NCI-H2081 (cell line): ENCODE results near the gene TRPC4.

Experiments
- DNase-seq, 2 experiments: peaks; one replicate each; lab custom pipeline; 2025; lab: John Stamatoyannopoulos, UW

Gene TRPC4

DNA sequence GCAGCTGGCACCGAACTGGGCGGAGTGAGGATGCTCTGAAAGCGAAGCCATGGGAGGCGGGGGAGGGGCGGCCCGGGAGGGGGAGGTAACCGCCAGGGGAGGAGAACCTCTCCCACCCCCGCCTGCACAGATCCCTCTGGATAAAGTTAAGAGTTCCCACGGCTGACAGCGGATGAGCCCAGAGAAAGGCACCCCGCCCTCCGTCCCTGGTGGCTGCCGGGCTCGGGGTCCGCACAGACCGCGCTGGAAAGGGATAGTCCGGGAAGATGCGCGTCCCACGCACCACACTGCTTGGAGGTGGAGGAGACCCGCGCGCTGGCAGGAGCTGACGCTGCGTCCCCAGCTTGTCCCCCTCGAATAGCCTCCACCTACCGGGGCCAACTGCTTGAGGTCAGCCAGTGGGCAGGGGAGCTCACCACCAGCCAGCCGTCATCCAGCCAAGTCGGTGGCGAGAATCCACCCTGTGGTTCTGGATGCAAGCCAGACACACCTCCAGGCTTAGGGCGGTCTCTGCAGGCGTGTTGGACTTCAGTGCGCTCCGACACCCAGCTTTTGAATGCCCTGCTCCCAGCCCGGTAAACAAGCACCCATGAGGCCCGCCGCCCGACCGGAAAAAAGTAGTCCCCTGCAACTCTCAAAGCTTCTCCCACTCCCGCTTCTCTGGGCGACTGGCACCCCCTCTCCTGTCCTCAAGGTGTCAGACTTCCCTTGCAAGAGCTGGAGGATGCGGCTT, at the start of gene TRPC4:
Gene TRPC4 (minus strand): TSS at position 17 of the 733 bp plus-strand sequence. CDS start 86,439 bp downstream, outside the sequence.
- peak; percentile 24 to 27 for DNase-seq

DNA sequence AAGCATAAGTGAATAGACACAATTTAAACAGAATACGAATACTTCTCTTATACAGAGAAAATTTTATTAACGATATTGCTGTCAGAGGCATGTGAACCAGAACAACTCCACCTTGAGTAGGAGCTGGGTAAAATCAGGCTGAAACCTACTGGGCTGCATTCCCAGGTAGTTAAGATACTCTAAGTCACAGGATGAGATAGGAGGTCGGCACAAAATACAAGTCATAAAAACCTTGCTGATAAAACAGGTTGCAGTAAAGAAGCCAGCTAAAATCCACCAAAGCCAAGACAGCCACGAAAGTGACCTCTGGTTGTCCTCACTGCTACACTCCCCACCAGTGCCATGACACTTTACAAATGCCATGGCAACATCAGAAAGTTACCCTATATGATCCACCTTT, 49.2 kb upstream of the TRPC4 start:
- DNase-seq, result no peak

DNA sequence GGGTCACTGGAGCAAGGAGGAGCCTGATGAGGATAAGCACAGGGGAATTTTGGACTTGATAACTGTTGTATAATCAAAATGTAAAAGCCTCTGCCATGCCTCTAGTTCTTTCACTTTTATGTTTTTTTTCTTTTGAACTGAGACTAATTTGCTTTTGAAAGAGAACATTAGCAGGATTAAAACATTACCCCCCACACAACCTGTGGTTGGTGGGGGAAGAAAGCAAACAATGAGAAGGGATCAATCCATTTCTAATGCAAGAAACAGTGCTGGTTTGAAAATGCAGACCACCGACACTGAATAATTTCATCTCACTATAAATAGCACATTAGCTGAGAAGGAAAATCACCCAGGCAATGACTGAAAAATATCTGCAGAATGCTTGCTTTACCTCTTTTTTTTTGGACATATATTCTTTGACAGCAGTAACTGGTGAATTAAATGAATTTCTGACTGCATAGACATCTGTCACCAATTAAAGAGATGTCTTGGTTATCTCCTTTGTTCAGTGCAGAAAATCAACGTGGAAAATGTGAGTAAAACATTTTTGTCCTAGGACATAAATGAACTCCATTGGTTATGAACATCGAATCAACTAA, 48.6 kb upstream of the TRPC4 start:
- no peak for DNase-seq

DNA sequence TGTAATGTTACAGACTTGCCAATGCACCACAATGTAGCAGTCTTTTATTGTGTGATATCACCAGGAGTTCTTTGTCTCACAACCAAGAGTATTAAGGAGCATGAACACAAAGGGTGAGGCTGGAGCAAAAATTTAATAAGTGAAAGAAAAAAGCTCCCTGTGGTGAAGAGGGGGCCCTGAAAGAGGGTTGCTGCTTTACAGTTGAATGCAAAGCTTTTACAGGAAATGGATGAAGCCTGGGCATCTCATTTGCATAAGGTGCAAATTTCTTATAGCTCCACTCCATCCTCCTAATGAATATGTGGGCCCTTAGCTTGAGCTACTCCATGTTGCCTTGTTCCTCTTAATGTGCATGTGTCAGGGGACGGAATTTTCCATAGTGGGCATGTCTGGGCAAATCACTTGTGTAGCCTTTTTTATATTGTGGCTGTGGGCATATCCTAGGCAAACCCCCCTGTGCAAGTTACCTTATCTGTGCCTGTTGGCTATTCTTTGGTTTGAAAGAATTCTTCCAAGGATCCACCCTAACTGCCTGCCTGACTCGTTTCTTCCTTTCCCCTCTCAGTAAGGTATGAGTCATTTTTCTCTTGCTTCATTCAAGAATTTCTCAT, 45.3 kb upstream of the TRPC4 start:
- DNase-seq, result no peak

DNA sequence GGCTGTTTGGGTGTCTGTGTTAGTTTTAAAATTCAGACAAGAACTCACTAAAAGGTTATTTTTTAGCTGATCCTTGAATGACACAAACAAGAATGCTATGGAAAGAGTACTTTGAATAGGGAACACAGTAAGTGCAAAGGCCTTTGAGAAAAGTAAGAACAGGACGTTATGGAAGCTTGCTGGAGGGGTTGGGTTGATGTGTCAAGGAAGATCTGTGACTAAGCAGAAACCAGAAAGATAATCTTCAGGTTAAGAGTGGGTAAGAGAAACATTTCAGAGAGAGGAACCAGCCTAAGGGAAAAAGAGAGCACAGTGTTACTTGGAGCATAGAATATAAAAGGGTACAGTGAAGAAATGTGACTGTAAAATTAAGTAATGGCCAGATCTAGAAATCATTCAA, 41.2 kb upstream of the TRPC4 start:
- no peak for DNase-seq

DNA sequence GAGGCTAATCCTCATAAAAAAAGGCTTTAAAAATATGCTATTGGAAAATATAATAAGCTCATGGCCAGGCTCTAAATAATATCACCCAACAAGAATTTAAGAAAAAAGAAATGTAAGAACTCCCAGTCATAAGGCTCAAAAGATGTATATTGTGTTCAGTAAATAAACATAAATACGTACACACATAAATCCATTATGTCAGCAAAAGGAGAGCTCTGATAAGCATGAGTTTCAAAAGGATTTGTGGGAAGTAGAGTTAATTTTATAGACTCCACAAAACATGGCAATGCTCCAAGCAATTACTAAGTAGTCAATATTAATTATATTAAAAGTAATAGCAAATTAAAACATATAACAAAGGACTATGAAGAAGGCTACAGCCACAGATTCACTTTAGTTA, 37.3 kb upstream of the TRPC4 start:
- DNase-seq, result no peak

DNA sequence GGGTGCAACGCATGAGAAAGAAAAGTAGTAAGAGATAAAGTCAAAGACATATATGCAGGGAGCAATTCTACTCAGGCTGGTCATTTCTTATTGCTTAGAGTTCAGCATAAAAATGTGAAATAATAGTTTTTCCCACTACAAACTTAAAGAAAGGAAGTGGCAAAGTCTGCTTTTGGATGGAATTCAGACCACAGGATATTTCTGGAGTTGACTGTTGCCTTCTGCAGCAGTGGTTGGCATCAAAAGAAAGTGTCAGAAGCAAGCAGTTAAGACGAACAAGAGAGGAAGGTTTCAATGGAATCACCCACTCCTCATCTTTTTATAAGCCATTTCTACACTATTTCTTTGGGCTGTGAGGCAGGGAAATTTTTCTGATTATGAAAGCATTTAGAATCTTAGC, 36.2 kb upstream of the TRPC4 start:
- no peak for DNase-seq

DNA sequence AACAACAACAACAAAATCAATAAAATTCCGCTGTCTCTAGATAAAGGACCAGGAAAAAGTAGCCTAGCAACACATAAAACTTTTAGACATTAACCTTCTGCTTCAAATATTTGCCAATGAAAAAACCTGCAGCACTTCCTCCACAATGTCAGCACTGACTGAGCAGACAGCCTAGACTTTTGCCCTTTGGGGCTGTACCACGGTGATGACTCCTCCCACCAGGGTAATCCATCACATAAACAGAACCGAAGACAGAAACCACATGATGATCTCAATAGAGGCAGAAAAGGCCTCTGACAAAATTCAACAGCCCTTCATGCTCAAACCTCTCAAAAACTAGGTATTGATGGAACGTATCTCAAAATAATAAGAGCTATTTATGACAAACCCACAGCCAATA, 30.2 kb upstream of the TRPC4 start:
- no peak for DNase-seq

DNA sequence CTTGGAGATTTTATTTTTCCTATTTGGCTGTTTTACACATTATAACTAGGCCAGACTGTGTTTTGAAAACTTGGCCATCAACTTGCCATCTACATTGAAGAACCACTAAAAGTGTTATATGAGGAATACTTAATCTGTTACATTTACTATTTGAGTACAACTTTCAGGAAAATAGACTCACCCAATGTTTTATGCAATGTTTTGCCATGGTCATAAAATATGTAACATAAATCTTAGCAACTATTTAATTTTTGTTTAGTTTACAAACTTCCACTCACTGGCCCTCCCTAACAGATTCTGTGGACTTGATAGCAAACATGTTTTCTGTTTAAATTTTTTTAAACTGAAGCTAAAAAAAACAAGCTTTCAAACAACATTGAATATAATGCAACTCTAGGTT, 23.7 kb upstream of the TRPC4 start:
- no peak for DNase-seq

DNA sequence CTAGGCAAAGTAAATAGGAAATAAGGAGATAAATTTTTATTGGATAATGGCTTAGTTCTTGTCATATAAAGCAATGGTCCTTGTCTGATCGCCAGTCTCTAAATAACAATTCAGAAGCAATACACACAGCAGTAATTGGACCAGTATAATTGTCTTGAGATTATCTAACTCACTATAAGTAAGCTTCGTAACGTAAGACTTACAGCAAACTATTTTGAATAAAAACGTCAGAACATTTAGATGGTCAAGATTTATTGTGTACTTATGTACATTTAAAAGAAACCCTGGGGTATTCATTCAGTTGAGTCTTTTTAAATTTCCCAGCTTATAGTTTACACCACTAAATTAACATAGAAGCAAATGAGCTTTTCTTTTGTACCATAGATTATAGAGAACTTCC, 20.2 kb upstream of the TRPC4 start:
- no peak for DNase-seq

DNA sequence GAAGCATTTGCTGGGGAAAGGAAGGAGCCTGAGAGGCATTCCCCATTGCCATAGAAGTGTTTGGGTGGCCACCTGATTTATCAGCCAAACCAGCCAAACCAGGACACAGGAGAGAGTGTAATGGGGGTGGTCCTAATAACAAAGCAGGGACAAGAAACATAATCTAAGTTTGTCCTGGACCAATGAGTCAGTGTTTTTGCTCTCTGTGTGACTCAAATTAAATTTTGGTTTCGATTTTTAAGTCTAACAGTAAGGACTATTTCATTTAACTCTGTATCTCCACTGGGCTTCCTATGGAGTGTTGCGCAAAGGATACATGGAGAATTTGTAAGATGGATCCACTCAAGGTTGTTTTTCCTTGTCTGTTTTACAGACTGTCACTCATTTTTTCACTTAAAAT, 19.5 kb upstream of the TRPC4 start:
- no peak for DNase-seq

DNA sequence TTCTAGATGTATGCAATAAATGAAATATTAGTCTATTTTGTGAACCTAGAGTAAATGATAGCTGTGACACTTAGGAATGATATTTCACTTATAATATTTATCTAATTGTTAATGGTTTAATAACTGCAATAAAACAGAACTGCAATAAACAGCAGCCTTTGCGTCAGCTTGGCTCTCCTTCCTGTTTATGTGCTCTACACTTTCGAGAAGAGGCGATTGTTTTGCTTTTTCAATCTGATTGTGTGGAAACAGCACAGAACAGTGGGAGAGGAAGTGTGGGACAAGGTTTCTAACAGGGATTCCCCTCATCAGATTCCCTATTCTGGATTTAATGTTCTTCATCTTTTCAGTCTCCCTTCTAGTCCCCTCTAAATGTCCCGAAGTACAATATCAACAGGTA, 17.3 kb upstream of the TRPC4 start:
- no peak for DNase-seq

DNA sequence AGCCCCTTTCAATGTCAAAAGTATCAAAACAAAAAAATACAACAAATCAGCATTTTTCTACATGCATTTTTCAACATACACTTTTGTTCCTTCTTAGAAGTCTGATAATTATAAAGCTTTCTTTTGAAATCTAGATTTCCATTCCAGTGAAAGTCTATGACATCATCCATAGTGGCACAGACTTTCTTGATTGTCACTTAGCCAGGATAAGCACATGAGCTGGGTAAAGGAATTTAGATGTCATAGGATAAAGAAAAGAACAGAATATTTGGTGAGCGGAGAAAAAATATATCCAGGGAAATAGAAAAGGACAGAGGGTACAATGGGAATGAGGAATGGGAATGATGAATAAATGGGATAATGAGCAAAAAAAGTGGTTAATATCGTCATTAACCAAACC, 15.1 kb upstream of the TRPC4 start:
- no peak for DNase-seq

DNA sequence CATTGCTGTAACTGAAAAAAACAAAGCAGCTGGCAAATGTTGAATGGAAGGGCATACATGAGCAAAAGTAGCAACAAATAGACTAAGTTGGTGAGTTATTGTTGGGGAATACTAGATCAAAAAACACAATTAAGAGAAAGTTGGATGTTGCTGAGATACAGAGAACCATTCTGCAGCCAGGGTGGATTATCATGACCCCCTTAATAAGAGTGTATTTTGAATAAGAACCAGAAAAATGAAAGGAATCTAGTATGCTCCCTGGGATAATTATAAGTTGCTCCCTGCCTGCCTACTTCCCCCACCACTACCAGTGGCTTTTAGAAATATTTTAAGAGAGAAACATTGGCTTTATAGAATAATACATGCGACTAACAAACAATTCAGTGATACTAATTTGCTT, 14.5 kb upstream of the TRPC4 start:
- no peak for DNase-seq

DNA sequence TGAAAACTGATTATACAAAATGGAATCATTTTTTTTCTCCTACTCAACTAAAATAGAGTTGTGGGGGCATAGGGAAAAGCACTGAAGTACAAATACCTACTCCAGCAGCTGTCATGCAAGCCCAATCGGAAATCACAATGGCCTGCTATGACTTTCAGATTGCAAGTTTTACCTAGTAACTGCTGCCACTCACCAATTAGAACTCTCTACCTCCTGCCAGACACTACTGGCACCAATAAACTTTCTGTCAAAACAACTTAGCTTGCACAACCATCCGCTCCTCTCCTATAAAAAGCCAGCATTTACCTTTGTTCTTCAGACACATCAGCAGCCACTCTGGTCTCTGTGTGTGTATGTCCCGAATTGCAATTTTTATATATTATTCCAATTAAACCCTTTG, 9.3 kb upstream of the TRPC4 start:
- DNase-seq, result no peak

DNA sequence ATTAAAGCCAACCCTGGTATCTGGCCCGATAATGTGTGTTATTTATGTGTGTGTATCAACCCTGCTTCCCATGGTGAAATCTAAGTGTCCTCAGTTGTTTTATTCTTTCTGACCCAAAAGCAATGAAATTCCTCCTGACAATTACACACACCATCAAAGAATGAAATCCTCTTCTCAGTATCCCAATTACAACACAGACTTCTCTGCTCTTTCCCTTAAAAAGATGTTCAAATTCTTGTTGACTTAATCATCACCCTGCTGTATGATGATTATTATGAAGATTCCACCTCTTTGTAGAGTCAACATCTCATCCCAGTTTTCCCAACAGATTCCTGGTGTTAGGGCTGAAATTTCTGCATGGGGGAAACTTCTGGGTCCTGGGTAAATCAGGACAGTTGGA, 8.9 kb upstream of the TRPC4 start:
- DNase-seq, result no peak

DNA sequence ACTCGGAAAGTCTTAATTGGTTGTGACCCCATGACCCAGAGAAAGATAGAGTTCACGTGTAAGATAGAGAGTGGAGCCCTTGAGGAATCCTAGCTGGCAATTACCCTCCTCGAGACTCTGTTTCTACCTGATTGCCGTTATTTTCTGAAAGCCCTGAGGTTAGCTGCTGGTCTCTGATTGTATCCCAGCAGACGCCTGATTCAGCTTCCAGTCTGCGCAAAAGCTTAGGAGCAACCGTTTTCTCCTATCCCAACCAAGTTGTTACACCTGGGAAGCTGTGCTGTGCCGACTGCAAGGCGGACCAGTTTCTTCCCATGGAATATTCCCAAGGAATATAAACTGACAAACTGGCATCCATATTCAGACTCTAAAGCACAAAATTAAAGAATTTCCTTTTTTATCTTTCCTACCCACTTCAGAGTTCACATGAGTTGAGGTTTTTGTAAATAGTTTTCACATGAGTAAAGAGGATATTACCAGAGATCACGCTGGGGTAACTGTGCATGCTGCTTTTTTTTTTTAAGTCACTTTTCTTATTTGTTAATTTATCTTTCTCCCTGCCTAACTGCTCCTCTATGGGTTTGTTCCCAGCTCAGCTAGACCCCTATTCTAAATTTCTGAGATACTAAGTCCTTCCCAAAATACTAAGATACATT, 1.5 kb upstream of the TRPC4 start:
- DNase-seq, result no peak

DNA sequence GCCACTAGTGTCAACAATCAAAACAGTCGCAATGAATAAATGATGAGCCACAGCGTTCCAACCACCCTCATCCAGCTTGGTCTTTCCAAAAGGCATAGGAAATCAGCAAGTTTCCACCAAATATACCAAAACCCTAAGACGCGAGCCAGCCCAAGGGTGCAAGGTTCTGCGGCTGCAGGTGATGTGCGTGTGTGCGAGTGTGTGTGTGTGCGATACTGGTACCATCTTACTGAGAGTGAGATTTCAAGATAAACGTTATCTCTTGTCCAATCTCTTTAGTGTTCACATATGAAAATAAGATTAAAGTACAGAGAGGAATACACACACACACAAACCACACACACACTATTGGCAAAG, 895 bp upstream of the TRPC4 start:
- DNase-seq, result no peak

DNA sequence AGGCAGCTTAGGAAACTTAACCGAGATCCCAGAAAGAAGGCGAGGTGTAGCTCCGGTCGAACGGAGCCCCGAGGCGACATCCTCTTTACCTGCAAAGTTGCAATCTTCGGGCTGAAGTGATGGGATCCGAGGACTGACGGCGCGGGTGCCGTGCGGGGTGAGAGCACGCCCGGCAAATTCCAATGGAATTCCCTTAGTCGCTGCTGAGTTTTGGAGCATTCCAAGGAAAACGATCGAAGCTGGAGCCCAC, 141 bp downstream of the TRPC4 start:
- DNase-seq, result no peak

DNA sequence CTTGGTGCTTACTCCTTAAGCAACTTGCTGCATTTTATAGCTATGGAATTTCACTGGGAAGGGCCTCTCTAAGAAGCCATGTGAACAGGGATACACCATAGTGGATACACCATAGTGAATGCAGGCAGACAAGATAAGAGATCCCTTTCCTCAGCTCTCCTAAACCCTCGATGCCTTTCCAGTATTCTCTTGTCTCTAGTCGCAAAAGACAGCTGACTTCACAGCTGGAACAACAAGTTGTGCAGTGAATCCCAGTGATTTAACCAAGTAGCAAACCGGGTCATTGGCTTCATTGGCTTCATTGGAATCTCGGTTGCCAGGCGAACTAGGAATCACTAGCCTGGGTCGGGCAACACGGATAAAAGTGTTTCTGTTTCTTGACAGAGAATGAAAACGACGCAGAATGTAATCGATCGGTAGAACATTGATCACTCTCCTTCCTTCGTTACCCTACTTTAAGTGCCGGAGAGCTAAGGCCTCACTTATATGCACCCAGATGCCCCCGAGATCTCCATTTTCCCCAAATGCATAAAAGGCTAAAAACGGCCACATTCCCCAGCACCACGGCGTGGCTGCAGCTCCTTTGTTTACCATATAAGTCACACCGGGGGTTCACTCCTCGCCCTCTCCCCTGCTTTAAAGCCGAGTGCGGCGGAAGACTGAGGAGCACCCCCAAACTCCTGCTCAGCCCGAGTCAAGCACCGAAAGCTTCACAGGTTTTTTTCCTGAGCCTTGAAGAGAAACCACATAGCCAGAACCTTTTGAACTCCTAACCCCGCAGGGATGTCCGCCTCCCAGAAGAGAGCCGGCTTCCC, 674 bp downstream of the TRPC4 start:
- no peak for DNase-seq

DNA sequence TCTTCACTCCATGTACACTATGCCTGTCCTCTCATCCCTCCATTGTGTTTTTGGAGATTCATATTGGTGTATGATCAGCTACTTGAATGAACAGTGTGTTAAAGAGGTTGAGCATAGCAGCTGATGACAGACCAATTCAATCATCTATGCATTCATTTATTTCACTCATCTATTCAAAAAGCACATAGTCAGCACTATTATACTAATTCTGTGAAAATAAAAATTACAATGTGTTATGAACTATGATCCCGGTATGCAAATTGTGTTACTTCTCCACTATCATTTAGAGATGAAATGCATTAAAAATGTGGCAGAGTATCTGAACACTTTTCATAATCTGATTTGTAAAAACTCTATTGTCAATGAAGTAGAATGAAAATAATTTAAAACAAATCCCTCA, 5.9 kb downstream of the TRPC4 start:
- DNase-seq, result no peak

DNA sequence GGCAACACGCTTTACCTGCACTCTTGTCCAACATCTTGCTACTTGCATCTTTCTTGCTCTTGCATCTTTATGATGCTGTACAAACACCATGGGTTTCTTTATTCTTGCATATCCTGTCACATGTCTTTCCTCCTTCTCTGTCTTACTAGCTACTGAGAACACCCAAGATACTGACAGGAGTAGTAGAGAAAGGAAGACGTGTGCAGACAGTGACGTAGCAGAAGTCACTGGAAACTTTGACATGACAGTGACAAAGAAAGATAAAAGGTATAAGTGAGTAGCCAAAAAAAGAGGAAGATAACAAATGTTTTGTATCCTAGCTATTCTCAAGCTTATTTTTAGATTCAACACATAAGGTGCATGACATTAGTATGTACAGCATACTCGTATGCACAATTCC, 34.2 kb downstream of the TRPC4 start:
- no peak for DNase-seq

DNA sequence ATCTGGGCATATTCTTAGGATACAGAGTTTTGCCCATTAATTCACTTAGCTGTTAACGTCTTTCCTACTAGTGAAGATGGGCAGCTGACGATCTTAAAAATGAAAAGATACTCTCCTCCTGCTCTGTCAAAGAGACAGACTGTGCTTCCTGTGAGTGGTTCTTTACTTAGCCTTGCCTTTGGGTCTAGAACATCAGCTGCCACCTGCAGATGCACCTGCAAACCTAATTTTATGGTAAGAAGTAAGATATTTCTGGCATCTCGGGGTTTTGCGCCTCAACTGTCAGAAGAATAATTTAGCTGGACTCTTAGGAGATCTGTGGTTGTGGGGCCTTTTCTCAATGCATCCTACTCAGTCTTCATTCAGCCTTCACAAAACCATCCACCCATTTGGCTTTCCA, 36.2 kb downstream of the TRPC4 start:
- no peak for DNase-seq
